Coronary artery (tissue), 2 donors: ENCODE results near the gene OR10Z1.

Experiments used
- DNase-seq: peaks from one replicate; pipeline ENCODE4 v3.0.0-alpha.2; 2017; ENCODE audit warnings: low spot score
- H3K27ac ChIP-seq, 2 donors: fragments of 200-600 bp; sonication (generic); one replicate each; pipeline ENCODE4 v1.5.1; 2016 to 2019
- H3K4me3 ChIP-seq: fragments of 200-600 bp; sonication (generic); 2 replicates; pipeline ENCODE4 v1.5.1; 2016; ENCODE audit warnings: mild to moderate bottlenecking, moderate library complexity
- TF ChIP-seq, protein P1 (sequence below): fragments of 200-600 bp; sonication (generic); IDR thresholded peaks from one replicate; pipeline ENCODE4 v1.5.1; 2019; ENCODE audit warnings: antibody characterized with exemption

Gene OR10Z1, protein sequence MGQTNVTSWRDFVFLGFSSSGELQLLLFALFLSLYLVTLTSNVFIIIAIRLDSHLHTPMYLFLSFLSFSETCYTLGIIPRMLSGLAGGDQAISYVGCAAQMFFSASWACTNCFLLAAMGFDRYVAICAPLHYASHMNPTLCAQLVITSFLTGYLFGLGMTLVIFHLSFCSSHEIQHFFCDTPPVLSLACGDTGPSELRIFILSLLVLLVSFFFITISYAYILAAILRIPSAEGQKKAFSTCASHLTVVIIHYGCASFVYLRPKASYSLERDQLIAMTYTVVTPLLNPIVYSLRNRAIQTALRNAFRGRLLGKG

DNA sequence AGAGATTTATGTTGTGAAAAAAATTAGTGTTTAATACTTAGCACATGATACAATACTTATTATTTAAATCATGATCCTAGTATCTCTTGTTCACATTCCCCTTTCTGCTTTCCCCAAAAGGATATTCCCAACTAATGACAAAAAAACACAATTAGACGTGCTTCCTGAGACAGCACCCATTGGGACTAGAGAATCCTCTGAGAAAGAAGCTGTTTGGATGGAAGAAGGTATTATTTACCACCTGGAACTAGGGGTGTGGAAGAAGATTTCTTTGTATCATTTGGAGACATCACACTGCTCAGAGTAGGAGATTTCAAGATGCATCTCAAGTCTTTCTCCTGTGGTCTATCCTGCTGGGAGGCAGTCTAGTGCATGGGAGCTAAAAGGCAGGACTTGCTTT lies at the start of gene OR10Z1:
Gene OR10Z1 (plus strand): TSS at position 301 of the 400 bp plus-strand sequence. CDS start 1,171 bp downstream, outside the sequence.
- H3K27ac ChIP-seq, result no peak within 1 kb of the TSS
- TF ChIP-seq, protein P1, sequence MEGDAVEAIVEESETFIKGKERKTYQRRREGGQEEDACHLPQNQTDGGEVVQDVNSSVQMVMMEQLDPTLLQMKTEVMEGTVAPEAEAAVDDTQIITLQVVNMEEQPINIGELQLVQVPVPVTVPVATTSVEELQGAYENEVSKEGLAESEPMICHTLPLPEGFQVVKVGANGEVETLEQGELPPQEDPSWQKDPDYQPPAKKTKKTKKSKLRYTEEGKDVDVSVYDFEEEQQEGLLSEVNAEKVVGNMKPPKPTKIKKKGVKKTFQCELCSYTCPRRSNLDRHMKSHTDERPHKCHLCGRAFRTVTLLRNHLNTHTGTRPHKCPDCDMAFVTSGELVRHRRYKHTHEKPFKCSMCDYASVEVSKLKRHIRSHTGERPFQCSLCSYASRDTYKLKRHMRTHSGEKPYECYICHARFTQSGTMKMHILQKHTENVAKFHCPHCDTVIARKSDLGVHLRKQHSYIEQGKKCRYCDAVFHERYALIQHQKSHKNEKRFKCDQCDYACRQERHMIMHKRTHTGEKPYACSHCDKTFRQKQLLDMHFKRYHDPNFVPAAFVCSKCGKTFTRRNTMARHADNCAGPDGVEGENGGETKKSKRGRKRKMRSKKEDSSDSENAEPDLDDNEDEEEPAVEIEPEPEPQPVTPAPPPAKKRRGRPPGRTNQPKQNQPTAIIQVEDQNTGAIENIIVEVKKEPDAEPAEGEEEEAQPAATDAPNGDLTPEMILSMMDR, result no peak
- H3K4me3 ChIP-seq, result no peak within 1 kb of the TSS
- DNase-seq, result no peak

- H3K4me3 ChIP-seq, result no peak overlapping the region
- TF ChIP-seq, protein P1, result no peak
- no peak for DNase-seq
- no peak overlapping the region for H3K27ac ChIP-seq
Measured at GRCh38 chr1:158559696-158560095, 45.4 kb upstream of the OR10Z1 start.

- no peak overlapping the region for H3K27ac ChIP-seq
- DNase-seq, result no peak
- TF ChIP-seq, protein P1, result no peak
- H3K4me3 ChIP-seq, result no peak overlapping the region
Measured at GRCh38 chr1:158563853-158564252, 41.2 kb upstream of the OR10Z1 start.

DNA sequence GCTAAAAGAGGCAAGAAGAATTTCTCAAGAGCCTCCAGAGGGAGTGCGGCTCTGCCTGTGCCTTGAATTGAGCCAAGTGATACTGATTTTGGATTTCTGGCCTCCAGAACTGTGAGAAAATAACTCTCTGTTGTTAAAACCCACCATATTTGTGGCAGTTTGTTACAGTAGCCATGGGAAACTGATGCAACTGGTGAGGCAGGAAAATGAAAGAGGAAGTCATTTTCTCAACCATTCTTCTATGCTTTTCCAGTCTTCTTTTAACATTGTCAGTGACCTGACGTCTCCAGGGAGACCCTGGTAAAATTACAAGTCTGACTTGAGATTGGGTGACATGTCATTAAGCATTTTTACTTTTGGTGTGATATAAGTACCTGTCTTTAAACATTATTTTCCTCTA lies 40.5 kb upstream of the OR10Z1 start:
- no peak overlapping the region for H3K27ac ChIP-seq
- no peak overlapping the region for H3K4me3 ChIP-seq
- TF ChIP-seq, protein P1, result no peak
- DNase-seq, result no peak

DNA sequence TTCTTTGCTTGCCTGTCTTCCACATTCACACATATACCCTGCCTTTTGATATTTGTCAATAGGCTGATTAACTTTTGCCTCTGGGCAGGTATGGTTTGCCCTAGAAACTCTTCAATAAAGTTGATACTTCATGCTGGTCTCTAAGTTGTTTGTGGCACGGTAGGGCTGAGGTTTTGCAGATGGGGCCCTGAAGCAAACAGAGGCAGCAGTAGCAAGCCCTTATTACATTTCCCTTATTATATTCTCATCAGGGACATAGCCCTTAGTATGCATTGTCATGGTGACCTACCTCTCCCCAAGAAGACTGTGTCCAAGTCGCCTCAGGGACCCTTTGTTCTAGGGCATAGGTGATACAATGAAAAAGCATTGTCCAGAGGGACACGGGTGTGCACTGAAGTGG lies 34.6 kb upstream of the OR10Z1 start, which contains the start of gene OR6P1:
Gene OR6P1 (minus strand): TSS at position 101 of the 400 bp plus-strand sequence. CDS start 6,976 bp downstream, outside the sequence.
- Histone ChIP-seq H3K27ac (no peak within 1 kb of the TSS), H3K4me3 (no peak within 1 kb of the TSS)
- TF ChIP-seq, protein P1, result no peak
- no peak for DNase-seq

DNA sequence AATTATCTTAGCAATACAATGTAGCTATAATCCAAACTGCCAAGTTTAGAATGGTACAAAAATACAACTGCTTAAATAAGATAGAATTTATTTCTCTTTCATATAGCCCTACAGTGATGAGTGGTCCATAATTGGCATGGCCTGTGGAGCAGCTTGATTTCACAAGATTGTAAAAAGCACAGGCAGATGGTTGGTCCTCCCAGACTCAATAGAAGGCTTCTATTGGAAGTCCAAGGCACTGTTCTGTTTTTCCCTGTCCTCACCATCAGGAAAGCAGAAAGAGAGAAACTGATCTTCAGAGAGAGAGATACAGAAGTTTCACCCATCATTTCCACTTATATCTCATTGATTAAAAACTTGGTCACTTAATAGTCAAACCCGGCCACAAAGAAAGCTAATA lies 32.8 kb upstream of the OR10Z1 start:
- TF ChIP-seq, protein P1, result no peak
- no peak for DNase-seq
- H3K4me3 ChIP-seq, result no peak overlapping the region
- H3K27ac ChIP-seq, result no peak overlapping the region

- no peak for DNase-seq
- H3K4me3 ChIP-seq, result no peak overlapping the region
- TF ChIP-seq, protein P1, result no peak
- H3K27ac ChIP-seq, result no peak overlapping the region
Measured at GRCh38 chr1:158577561-158577960, 27.5 kb upstream of the OR10Z1 start.
